GM18867 (cell line): ENCODE data around the gene MKX.

ENCODE experiments used
- ATAC-seq: cut with Tn5 transposase; IDR thresholded peaks from one replicate; pipeline ENCODE4 v1.9.1; 2021; ENCODE audit warnings: mild to moderate bottlenecking, moderate library complexity; ENCODE audit not compliant: unreplicated experiment

The MKX gene

DNA sequence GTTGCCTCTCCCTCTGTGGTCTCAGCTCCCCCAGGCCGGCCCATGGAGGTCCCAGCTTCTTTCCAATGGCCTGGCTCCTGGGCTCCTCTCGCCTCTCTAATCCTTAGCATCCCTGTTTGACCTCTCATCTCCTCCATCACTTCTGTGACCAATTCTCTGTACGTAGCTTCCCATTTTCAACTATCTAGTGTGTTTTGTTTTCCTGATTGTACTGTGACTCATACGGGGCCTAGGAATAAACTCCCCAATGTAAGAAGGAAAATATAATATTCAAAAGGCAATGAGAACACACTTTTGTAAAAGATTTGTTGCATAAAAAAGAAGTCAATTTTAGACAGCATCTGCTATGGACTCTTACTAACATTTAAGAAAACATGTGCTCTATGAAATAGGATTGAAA is 90.3 kb downstream of the MKX start:
- no peak for ATAC-seq

DNA sequence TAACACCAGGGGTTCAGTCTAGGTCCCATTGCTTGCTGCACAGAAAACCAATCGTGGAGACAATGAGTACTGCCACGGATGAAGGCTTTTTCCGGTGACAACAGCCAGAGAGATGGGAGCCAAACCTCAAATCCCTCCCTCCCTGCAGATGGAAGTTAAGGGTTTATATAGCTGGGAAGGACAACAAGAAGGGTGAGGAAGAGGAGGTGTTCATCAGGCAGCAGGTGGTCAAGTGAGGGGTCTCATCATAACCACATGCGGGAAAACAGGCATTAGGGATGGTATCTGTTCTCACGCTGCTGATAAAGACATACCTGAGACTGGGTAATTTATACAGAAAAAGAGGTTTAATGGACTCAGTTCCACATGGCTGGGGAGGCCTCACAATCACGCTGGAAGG is 91.3 kb downstream of the MKX start:
- no peak for ATAC-seq

DNA sequence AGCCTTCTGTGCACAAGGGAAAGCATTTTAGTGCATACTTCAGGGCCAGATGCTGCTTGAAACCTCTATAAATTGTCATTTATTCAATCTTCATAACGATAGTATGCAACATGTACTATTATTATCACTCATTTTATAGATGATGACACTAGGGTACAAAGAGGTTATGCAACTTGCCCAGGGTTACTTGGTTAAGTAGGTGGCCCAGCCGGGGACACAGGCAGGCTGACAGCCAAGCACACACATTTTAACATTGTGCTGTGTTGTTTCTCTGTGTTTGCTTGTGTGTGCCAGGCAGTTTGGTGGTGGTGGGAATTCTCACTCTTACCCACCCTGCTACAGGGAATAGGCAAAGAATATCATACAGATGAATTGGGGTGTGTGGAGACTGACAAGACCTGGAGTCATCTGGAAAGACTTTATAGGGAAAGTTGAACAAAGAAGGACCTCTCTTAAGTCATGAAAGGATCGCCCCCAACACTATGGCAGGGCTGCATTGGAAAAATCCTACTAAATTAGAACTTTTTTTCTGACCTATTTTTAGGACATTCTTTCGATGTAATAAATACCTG is 98.9 kb downstream of the MKX start:
- ATAC-seq = no peak

DNA sequence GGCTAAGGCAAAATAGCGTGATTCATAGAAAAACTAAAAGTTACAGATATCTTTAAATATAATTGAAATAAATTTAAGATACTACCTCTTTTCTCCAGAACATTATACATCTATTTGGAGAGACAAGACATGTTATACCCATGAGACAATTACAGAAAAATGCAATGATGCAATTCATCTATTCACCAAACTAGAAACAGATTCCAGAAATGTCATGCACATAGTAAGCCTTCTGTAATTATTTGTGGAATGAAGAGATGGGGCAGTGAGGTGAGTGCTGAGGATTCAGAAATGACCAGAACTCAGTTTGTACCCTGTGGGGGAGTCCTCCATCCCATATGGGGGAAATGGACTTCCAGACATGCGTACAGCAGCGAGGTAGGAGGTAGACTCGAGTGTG is 99.4 kb downstream of the MKX start:
- ATAC-seq = no peak

DNA sequence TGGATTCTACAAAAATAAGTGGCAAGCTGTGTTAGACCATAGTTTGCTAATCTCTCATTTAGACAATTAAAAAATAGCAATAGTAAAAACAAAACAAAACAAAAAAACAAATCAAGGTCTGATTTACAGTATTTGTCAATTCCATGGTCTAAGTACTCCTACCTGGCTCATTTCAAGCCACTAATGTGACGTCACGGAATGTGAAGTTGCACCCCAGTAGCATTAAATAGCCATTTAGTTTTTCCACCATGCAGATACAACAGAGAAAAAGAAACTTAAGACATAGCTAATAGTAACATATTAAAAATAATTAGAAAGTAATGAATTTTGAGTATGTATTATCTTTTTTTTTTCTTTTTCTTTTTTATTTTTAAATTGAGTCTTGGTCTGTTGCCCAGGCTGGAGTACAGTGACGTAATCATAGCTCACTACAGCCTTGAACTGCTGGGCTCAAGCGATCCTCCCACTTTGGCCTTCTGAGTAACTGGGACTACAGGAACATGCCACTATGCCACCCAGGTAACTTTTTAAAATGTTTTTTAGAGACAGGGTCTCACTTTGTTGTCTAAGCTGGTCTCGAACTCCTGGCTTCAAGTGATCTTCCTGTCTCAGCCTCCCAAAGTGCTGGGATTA is 101.2 kb downstream of the MKX start:
- no peak for ATAC-seq

DNA sequence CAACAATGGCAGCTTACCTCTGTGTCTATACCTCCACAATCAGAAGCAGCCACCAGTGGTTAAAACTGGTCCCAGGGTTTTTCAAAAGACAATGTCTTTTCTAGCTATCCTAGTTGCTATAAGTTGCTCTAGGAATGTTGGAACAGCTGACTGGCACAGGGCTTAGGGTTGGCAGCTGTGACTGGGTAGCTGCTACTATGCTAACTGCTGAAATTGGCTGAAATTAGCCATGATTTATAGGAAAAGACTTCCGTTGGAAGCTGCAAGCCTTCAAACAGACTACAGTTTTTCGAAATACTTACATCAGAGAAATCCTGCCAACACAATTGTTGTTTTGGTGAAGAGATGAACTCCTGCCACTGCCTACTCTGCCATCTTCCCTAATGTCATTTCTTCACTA is 102.3 kb downstream of the MKX start:
- ATAC-seq = no peak

DNA sequence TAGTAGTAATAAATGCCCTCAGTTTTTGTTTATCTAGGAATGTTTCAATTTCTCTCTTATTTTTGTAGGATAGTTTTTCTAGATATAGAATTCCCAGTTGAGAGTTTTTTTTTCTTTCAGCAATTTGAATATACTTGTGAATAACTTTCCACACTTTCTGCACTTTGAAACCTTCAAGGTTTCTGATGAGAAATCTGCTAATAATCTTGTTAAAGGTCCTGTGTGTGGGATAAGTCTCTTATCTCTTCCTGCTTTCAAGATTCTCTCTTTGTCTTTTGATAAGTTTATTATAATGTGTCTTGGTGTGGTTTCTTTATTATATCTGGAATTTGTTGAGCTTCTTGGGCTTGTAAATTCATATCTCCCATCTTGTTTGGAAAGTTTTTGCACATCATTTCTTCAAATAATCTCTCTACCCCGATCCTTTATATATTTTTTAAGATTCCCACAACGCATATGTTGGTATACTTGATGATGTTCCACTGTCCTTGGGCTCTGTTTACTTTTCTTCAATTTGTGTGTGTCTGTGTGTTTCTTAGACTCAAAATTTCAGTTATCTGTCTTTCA is 103.5 kb downstream of the MKX start:
- ATAC-seq = no peak

DNA sequence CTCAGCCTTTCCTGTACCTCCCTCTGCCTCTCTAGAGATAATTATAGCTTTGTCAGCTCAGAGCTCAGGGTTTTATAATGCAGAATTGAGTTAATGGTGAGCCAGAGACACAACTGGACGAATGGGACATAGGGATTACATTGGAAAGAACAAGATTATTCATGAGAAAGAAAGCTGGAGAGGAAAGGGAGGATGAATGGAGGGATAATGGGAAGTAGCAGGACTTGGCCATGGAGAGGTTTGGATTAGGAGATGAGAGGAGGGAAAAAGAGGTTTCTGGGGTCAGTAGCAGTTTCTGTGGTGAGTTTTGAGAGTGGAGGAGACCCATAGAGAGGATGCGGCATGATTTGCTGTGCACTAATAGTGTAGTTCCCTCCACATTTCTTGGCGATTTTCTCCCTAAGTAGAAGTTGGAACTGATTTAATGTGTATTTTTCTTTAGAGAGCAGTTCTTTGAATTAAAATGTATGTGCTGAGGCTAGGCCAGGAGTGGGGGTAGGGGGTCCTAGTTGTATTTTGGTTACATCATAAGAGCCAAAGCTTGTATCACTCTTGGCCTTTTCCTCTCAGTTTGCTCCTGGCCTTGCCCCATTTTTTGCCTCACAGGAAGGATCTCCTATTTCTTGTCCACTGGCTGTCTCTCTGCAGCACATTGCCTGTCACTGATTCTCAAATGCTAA is 107.4 kb downstream of the MKX start:
- ATAC-seq = no peak

DNA sequence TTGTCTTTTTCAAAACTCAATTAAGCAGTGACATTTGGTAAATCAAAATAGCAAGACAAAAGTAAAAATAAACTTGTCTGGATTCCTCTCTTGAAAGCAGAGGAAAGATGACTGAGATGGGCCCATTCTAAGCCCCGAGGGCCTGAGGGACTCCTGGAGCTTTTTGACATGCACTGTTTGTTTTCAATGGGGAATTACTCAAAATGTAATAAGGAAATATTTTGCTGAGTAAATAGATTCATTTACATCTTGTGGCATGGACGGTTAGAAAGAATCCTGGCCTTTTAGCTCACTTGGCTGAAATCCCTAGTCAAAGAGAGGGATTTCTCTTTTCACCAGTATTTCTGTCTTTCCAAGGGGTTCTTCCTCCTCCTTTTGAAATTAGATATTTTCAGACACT is 108.0 kb downstream of the MKX start:
- no peak for ATAC-seq

DNA sequence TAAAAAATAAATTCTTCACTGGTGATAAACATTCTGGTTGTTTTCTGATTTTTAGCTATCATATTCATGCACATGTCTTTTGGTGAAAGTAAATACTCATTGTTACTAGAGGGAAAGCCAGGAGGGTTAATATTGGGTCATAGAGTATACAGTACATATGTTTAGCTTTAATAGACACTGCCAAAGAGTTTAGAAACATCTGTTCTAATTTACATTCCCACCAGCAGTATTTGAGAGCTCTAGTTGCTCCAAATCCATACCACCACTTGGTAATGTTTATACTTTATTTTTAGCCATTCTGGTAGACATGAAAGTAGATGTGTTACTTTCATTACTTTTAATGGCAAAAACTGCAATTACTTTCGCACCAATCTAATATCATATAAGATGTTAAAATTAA is 108.8 kb downstream of the MKX start:
- no peak for ATAC-seq

DNA sequence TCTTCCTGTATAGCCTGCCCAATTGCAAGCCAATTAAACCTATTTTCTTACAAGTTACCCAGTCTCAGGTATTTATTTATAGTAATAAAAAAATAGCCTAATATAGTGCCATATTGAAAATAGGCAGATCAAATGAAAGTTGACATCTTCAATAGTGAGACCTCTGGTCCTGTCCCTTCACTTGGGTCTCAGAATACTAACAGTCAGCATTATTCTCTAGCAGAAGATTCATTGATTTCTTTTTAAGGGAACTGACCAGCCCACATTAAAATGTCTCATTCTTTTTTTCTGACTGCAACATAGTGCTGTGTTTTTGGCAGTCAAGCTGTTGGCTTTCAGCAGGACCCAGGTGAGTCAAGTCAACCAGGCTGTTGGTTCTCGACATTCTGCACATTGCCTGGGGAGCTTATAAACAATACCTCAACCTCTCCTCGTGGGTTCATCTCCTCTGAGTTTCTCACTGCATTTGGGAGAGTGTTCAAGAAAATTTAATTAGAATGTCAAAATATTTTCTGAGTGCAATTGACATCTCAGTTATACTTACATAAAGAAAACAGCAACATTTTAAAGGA is 109.8 kb downstream of the MKX start:
- ATAC-seq = no peak

DNA sequence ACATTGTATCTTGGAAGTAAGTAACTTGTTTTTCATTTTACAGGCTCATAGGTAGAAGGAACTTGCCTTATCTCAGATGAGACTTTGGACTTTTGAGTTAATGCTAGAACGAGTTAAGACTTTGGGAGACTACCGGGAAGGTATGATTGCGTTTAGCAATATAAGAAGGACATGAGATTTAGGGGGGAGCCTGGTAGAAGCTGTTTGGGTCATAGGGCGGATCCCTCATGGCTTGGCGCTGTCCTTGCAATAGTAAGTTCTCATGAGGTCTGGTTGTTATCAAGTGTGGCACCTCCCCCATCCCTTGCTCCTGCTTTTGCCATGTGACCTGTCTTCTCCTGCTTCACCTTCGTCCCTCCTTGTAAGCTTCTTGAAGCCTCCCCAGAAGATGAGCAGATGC is 110.3 kb downstream of the MKX start:
- no peak for ATAC-seq

DNA sequence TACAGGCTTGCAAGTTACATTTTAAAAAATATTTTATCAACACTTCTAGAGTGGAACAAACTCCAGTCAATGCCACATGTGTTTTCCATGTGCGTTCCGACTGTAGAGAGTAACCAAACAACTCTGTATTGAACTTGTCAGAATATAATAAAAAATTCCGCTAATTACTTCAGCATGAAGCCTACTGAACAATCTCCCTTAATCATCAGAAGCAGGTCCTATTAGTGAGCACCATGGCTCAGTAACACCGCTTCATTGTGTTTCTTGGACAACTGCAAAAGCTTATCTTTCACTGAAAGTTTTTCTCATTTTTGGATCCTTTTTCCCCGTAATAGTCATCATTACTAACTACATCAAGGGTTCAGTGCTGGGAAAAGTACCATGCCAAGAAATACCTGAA is 117.0 kb downstream of the MKX start:
- ATAC-seq = no peak

DNA sequence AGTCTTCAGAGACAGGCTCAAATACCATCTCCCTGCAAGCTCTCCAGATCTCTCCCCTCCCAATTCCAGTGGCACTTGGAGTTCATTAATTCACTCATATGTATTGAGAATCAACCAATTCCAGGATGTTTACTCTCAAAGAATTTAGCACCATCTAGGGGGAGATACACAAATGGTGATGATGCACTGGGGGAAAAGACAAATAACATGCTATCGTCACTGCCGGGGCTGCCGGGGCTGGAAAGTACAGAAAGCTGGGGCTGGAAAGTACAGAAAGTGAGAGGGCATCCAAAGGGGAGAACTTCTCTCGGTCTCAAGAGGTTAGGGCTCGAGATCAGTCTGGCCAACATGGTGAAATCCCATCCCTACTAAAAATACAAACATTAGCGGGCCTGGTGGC is 118.7 kb downstream of the MKX start:
- ATAC-seq = no peak

DNA sequence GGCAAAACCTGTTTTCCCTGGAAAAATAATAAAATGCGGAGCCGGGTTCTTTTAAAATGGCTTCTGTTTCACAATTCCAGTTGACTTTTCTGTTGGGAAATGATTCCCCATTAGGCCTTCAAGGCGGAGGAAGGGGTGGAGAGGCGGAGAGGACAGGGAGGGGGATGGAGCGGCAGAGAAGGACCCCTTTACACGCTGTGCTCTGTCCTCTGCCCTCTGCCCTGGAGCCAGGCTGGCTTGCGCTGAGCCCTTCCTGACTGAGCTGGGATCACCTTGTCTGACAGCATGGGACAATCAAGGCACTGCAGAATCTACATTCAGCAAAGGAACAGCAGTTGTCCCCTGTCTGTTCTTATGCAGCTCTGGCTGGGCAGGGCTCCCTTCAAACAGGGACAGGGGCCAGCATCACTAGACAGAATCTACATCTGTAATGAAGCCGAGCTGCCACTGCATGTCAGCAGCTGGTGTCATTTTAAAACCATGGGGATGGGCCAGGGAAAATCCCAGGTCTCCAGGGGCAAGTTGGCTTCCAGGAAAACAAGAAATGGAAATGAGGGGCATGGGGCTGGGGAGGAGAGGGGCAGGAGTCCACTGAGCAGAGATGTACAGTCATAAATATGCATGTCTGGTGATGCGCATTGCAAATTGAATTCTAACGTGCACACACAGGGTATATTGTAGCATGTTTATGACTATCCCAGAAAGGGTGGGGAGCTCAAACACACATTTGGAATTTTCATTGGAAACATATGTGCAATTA is 120.0 kb downstream of the MKX start:
- no peak for ATAC-seq

DNA sequence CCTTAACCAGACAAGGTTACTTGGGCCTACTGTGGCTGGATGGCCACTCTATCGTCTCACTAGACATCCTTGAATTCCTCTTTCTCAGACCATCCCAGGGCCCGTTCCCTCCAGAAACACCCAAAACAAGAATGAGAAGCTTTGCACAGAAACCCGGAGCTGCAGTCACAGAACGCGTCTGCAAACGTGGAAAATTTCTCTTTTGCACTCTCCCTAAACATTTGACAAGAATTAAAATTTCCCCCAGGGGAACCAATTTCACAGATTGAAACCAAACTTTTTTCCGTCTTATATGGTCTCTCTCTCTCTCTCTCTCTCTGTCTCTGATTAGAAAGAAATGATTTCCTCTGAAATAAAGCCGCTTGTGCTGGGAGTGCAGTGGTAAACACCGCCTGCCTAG is 120.7 kb downstream of the MKX start:
- no peak for ATAC-seq
